Measurements from ENCODE around the gene AGTR1. TPM values are rescaled to one million over a fixed set of nuclear protein-coding genes. Genes with fewer than 3 reads are reported as not detected.

Gene AGTR1
- total and polyA plus RNA-seq, 4 donors = 2.9 to 17.9 (median 3.7) TPM

GRCh38 chr3:148708409-148708808, 10.7 kb downstream of the AGTR1 start:
- ATAC-seq (ENCODE audit: insufficient read depth, low FRiP score) (no peak), DNase-seq (no peak)
- peaks cover 0 to 13% (median 4%) of the 10 kb centered on the region in 4 donors for H3K36me3 ChIP-seq (ENCODE audit: control insufficient read depth in 4 of 4, insufficient read depth in 4 of 4, low read length in 4 of 4)
- peaks cover 0 to 2% (median 0%) of the 10 kb centered on the region in 3 donors for H3K27me3 ChIP-seq (ENCODE audit: control insufficient read depth in 3 of 3, insufficient read depth in 3 of 3, low read length in 2 of 3)
- H3K27ac ChIP-seq (ENCODE audit: low read depth in 1 of 2, low read length in 1 of 2) = no peak overlapping the region
- WGBS, 2 donors = 74 to 83% methylated on average over 5 of the region's 5 CpGs
- no peak overlapping the region for H3K4me3 ChIP-seq
- TF ChIP-seq, protein P1, sequence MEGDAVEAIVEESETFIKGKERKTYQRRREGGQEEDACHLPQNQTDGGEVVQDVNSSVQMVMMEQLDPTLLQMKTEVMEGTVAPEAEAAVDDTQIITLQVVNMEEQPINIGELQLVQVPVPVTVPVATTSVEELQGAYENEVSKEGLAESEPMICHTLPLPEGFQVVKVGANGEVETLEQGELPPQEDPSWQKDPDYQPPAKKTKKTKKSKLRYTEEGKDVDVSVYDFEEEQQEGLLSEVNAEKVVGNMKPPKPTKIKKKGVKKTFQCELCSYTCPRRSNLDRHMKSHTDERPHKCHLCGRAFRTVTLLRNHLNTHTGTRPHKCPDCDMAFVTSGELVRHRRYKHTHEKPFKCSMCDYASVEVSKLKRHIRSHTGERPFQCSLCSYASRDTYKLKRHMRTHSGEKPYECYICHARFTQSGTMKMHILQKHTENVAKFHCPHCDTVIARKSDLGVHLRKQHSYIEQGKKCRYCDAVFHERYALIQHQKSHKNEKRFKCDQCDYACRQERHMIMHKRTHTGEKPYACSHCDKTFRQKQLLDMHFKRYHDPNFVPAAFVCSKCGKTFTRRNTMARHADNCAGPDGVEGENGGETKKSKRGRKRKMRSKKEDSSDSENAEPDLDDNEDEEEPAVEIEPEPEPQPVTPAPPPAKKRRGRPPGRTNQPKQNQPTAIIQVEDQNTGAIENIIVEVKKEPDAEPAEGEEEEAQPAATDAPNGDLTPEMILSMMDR (IDR thresholded peaks at IDR 0.05; ENCODE audit: control extremely low read depth, extremely low read depth) = no peak
- no peak overlapping the region for H3K9ac ChIP-seq (ENCODE audit: insufficient read depth in 1 of 2, low read length in 2 of 2)
- peaks cover 0 to 11% (median 0%) of the 10 kb centered on the region in 5 donors for H3K4me1 ChIP-seq (ENCODE audit: control insufficient read depth in 5 of 5, insufficient read depth in 5 of 5, low read length in 5 of 5)
- H3K9me3 ChIP-seq (ENCODE audit: control insufficient read depth in 4 of 4, insufficient read depth in 3 of 4, low read length in 3 of 4) = peaks cover 0 to 2% (median 0%) of the 10 kb centered on the region in 4 donors

DNA sequence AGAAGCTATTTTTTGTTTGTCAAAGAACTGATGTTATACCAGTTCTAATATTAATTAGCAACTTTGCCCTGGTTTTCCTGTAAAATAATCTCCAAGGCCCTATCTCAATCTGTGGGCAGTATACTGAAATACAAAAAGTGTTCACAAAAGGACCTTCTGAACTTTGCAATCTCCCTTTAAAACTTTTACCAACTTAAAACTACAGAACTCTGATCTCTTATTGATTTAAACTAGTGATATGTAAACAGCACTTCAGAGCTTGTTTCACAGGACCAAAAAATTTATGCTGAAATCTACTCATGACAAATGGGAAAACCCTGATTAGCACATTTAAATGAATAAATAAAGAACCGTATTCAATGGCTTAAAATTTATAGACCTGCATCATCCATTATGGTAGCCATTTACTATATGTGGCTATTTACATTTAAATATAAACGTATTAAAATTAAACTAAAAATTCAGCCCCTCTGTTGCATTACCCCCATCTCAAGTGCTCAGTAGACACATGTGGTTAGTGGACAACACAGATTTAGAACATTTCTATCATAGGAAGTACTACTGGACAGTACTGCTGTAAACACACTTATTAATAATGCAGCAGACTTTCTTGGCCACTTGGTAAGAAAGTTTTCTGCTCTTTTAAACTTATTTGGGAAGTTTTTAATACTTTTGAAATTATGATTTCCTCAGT, 12.0 kb downstream of the AGTR1 start:
- Histone ChIP-seq H3K4me3 (no peak overlapping the region), H3K4me1 (ENCODE audit: control insufficient read depth in 5 of 5, insufficient read depth in 5 of 5, low read length in 5 of 5) (peaks cover 0 to 11% (median 0%) of the 10 kb centered on the region in 5 donors), H3K36me3 (ENCODE audit: control insufficient read depth in 4 of 4, insufficient read depth in 4 of 4, low read length in 4 of 4) (peaks cover 0 to 13% (median 4%) of the 10 kb centered on the region in 4 donors), H3K9ac (ENCODE audit: insufficient read depth in 1 of 2, low read length in 2 of 2) (no peak overlapping the region), H3K27ac (ENCODE audit: low read depth in 1 of 2, low read length in 1 of 2) (no peak overlapping the region), H3K9me3 (ENCODE audit: control insufficient read depth in 4 of 4, insufficient read depth in 3 of 4, low read length in 3 of 4) (peaks cover 0 to 2% (median 0%) of the 10 kb centered on the region in 4 donors), H3K27me3 (ENCODE audit: control insufficient read depth in 3 of 3, insufficient read depth in 3 of 3, low read length in 2 of 3) (peaks cover 0 to 2% (median 0%) of the 10 kb centered on the region in 3 donors)
- no peak for DNase-seq
- WGBS, 2 donors = 81 to 86% methylated on average over 2 of the region's 2 CpGs
- no peak for ATAC-seq (ENCODE audit: insufficient read depth, low FRiP score)
- TF ChIP-seq, protein P1 (IDR thresholded peaks at IDR 0.05; ENCODE audit: control extremely low read depth, extremely low read depth) = no peak

DNA sequence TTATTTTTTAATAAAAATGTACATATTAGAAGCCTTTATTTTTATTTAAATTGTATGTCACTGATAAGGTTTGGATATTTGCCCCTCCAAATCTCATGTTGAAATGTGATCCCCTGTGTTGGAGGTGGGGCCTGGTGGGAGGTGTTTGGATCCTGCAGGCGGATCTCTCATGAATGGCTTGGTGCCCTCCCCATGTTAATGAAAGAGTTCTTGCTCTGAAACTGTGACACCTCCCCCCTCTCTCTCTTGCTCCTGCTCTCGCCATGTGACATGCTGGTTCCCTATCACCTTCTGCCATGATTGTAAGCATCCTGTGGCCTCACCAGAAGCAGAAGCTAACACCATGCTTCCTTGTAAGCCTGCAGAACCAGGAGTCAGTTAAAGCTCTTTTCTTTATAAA, 13.0 kb downstream of the AGTR1 start:
- H3K9ac ChIP-seq (ENCODE audit: insufficient read depth in 1 of 2, low read length in 2 of 2) = no peak overlapping the region
- peaks cover 0 to 5% (median 0%) of the 10 kb centered on the region in 5 donors for H3K4me1 ChIP-seq (ENCODE audit: control insufficient read depth in 5 of 5, insufficient read depth in 5 of 5, low read length in 5 of 5)
- H3K36me3 ChIP-seq (ENCODE audit: control insufficient read depth in 4 of 4, insufficient read depth in 4 of 4, low read length in 4 of 4) = peaks cover 0 to 13% (median 4%) of the 10 kb centered on the region in 4 donors
- 89% methylated on average over 2 of the region's 2 CpGs for WGBS, 2 donors
- H3K4me3 ChIP-seq = no peak overlapping the region
- no peak overlapping the region for H3K27ac ChIP-seq (ENCODE audit: low read depth in 1 of 2, low read length in 1 of 2)
- TF ChIP-seq, protein P1 (IDR thresholded peaks at IDR 0.05; ENCODE audit: control extremely low read depth, extremely low read depth) = no peak
- ATAC-seq (ENCODE audit: insufficient read depth, low FRiP score) (no peak), DNase-seq (no peak)
- peaks cover 0 to 2% (median 0%) of the 10 kb centered on the region in 3 donors for H3K27me3 ChIP-seq (ENCODE audit: control insufficient read depth in 3 of 3, insufficient read depth in 3 of 3, low read length in 2 of 3)
- H3K9me3 ChIP-seq (ENCODE audit: control insufficient read depth in 4 of 4, insufficient read depth in 3 of 4, low read length in 3 of 4) = peaks cover 0 to 2% (median 0%) of the 10 kb centered on the region in 4 donors
